Neural progenitor cell (in vitro differentiated cells): ENCODE measurements around the gene TPPP2.

Experiments used
- EZH2 ChIP-seq: fragments of 200-600 bp; sonication (generic); IDR thresholded peaks from 2 replicates; pipeline ENCODE4 v1.6.1; 2017; ENCODE audit warnings: antibody characterized with exemption, mild to moderate bottlenecking, moderate library complexity
- TF ChIP-seq, protein P1 (sequence below): fragments of 200-600 bp; sonication (generic); IDR thresholded peaks from 2 replicates; pipeline ENCODE4 v1.5.1; 2017; ENCODE audit warnings: antibody characterized with exemption, mild to moderate bottlenecking

GRCh38 chr14:21061347-21061668 lies 31.3 kb downstream of the TPPP2 start:
- TF ChIP-seq, protein P1, sequence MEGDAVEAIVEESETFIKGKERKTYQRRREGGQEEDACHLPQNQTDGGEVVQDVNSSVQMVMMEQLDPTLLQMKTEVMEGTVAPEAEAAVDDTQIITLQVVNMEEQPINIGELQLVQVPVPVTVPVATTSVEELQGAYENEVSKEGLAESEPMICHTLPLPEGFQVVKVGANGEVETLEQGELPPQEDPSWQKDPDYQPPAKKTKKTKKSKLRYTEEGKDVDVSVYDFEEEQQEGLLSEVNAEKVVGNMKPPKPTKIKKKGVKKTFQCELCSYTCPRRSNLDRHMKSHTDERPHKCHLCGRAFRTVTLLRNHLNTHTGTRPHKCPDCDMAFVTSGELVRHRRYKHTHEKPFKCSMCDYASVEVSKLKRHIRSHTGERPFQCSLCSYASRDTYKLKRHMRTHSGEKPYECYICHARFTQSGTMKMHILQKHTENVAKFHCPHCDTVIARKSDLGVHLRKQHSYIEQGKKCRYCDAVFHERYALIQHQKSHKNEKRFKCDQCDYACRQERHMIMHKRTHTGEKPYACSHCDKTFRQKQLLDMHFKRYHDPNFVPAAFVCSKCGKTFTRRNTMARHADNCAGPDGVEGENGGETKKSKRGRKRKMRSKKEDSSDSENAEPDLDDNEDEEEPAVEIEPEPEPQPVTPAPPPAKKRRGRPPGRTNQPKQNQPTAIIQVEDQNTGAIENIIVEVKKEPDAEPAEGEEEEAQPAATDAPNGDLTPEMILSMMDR: no peak
- no peak for TF ChIP-seq EZH2
